ENCODE data around the gene ATP8B1. TPM values are rescaled to one million over a fixed set of nuclear protein-coding genes. Genes with fewer than 3 reads are reported as not detected.
A peak's percentile ranks its signal among the peaks of the same experiment; 100 is the strongest.

The ATP8B1 gene
- total RNA-seq, 1 donor: 46.7 TPM

- Histone ChIP-seq H3K9me3 (ENCODE audit: low read depth, low read length) (no peaks in the 10 kb centered on the region), H3K4me1 (ENCODE audit: insufficient read depth, low read length) (peaks cover 20% of the 10 kb centered on the region), H3K4me2 (ENCODE audit: insufficient read depth, low read length) (no peak overlapping the region), H3K36me3 (ENCODE audit: insufficient read depth, low read length) (peaks cover 84% of the 10 kb centered on the region), H4K20me1 (ENCODE audit: insufficient read depth, low read length) (no peaks in the 10 kb centered on the region), H3K27ac (ENCODE audit: low read depth, low read length) (peak overlapping the region; percentile 91), H2AFZ (ENCODE audit: low read length) (peak overlapping the region; percentile 77), H3K79me2 (ENCODE audit: insufficient read depth, low read length) (peaks cover 59% of the 10 kb centered on the region), H3K4me3 (ENCODE audit: insufficient read depth, low read length) (no peak overlapping the region), H3K27me3 (ENCODE audit: insufficient read depth, low read length) (no peaks in the 10 kb centered on the region)
- TF ChIP-seq CTCF (IDR thresholded peaks at IDR 0.05; ENCODE audit: extremely low read depth, low read depth, low read length): no peak
- peak; percentile 93 for DNase-seq (ENCODE audit: insufficient read length, low spot score, missing footprints)
Measured at GRCh38 chr18:57660961-57661360, 142.2 kb downstream of the ATP8B1 start.

- H3K79me2 ChIP-seq (ENCODE audit: insufficient read depth, low read length): peaks cover 62% of the 10 kb centered on the region
- peaks cover 85% of the 10 kb centered on the region for H3K36me3 ChIP-seq (ENCODE audit: insufficient read depth, low read length)
Measured at GRCh38 chr18:57659460-57660102, 143.5 kb downstream of the ATP8B1 start.

GRCh38 chr18:57657542-57657941 lies 145.6 kb downstream of the ATP8B1 start:
- H3K9me3 ChIP-seq (ENCODE audit: low read depth, low read length): peaks cover 3% of the 10 kb centered on the region
- H4K20me1 ChIP-seq (ENCODE audit: insufficient read depth, low read length): no peaks in the 10 kb centered on the region
- no peak overlapping the region for H3K4me2 ChIP-seq (ENCODE audit: insufficient read depth, low read length)
- TF ChIP-seq CTCF (IDR thresholded peaks at IDR 0.05; ENCODE audit: extremely low read depth, low read depth, low read length): no peak
- H3K4me3 ChIP-seq (ENCODE audit: insufficient read depth, low read length): no peak overlapping the region
- H3K4me1 ChIP-seq (ENCODE audit: insufficient read depth, low read length): peaks cover 18% of the 10 kb centered on the region
- H3K27me3 ChIP-seq (ENCODE audit: insufficient read depth, low read length): no peaks in the 10 kb centered on the region
- DNase-seq (ENCODE audit: insufficient read length, low spot score, missing footprints): no peak
- peaks cover 93% of the 10 kb centered on the region for H3K36me3 ChIP-seq (ENCODE audit: insufficient read depth, low read length)
- H2AFZ ChIP-seq (ENCODE audit: low read length): no peak overlapping the region
- peaks cover 67% of the 10 kb centered on the region for H3K79me2 ChIP-seq (ENCODE audit: insufficient read depth, low read length)
- peak overlapping the region; percentile 17 for H3K27ac ChIP-seq (ENCODE audit: low read depth, low read length)

More at GRCh38 chr18:57659460-57660102, 143.5 kb downstream of the ATP8B1 start:
- peaks cover 18% of the 10 kb centered on the region for H3K4me1 ChIP-seq (ENCODE audit: insufficient read depth, low read length)
- no peak overlapping the region for H3K4me2 ChIP-seq (ENCODE audit: insufficient read depth, low read length)
- H3K27me3 ChIP-seq (ENCODE audit: insufficient read depth, low read length): no peaks in the 10 kb centered on the region
- no peaks in the 10 kb centered on the region for H4K20me1 ChIP-seq (ENCODE audit: insufficient read depth, low read length)
- no peak for DNase-seq (ENCODE audit: insufficient read length, low spot score, missing footprints)
- H3K9me3 ChIP-seq (ENCODE audit: low read depth, low read length): peaks cover 3% of the 10 kb centered on the region
- peak overlapping the region; percentile 91 for H3K27ac ChIP-seq (ENCODE audit: low read depth, low read length)
- TF ChIP-seq CTCF (IDR thresholded peaks at IDR 0.05; ENCODE audit: extremely low read depth, low read depth, low read length): no peak
- no peak overlapping the region for H3K4me3 ChIP-seq (ENCODE audit: insufficient read depth, low read length)
- H2AFZ ChIP-seq (ENCODE audit: low read length): no peak overlapping the region

- H3K4me3 ChIP-seq (ENCODE audit: insufficient read depth, low read length): no peak overlapping the region
- no peak overlapping the region for H3K4me2 ChIP-seq (ENCODE audit: insufficient read depth, low read length)
- TF ChIP-seq CTCF (IDR thresholded peaks at IDR 0.05; ENCODE audit: extremely low read depth, low read depth, low read length): no peak
- H3K27me3 ChIP-seq (ENCODE audit: insufficient read depth, low read length): no peaks in the 10 kb centered on the region
- H4K20me1 ChIP-seq (ENCODE audit: insufficient read depth, low read length): no peaks in the 10 kb centered on the region
- peaks cover 95% of the 10 kb centered on the region for H3K36me3 ChIP-seq (ENCODE audit: insufficient read depth, low read length)
- H3K27ac ChIP-seq (ENCODE audit: low read depth, low read length): no peak overlapping the region
- peaks cover 79% of the 10 kb centered on the region for H3K79me2 ChIP-seq (ENCODE audit: insufficient read depth, low read length)
- peaks cover 3% of the 10 kb centered on the region for H3K9me3 ChIP-seq (ENCODE audit: low read depth, low read length)
- H2AFZ ChIP-seq (ENCODE audit: low read length): no peak overlapping the region
- peaks cover 11% of the 10 kb centered on the region for H3K4me1 ChIP-seq (ENCODE audit: insufficient read depth, low read length)
- no peak for DNase-seq (ENCODE audit: insufficient read length, low spot score, missing footprints)
Measured at GRCh38 chr18:57655740-57656139, 147.4 kb downstream of the ATP8B1 start.
